Measurements from ENCODE around the gene VAPB.

Gene VAPB

DNA sequence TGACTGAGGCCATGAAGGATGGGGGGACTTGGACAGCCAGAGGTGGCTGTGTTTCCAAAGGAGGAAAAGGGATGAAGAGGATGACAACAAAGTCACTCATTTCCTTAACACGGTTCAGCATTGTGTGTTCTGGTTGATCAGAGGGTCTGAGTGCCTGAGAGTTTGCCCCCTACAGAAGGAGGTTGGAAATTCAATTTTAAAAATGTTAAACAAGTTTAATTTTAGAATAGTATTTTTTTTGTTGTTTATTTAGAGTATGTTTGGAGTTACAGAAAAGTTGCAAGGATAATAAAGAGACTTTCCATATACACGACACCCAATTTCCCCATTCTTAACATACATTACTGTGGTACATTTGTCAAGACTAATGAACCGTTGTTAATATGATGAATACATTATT is 10.3 kb upstream of the VAPB start:
- no peak for DNase-seq (ENCODE audit: low read depth)

- DNase-seq (ENCODE audit: low read depth) = no peak
These were observed 7.4 kb upstream of the VAPB start for GRCh38 chr20:58381627-58382026.

DNA sequence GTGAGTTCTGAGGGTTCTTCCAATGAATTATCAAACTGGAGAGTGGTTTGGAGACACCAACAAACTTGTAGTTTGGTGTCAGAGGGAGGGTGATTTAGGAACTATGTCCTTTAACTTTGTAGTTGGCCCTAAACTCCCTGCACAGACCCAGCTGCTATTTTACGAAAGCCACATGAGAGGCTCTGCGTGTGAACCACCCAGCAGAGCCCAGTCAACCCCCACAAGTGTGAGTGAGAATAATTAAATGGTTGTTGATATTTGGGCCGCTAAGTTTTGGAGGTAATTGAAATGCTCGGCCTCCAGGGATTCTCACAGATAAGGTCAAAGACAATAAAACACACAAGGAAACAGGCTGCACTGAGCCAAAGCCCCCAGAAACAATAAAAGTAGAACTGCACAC is 6.9 kb upstream of the VAPB start:
- no peak for DNase-seq (ENCODE audit: low read depth)

DNA sequence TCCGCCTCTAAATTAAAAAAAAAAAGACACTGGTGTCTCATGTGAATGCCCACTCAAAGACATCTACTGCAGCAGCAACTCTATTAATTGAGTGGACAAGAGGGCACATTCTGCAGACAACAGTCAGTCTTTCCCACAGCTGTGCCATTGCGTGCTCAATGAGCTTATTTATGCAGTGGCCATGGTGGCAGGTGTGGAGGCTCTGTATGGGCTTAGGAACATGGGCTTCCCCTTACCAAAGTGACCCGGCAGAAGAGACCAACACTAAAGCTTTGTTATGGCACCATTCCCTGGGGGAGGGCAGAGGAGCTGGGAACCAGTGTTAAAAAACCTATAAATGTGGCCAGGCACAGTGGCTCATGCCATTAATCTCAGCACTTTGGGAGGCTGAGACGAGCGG is 4.2 kb upstream of the VAPB start:
- no peak for DNase-seq (ENCODE audit: low read depth)

- DNase-seq (ENCODE audit: low read depth) = no peak
These were observed 914 bp upstream of the VAPB start for GRCh38 chr20:58388028-58388601.

DNA sequence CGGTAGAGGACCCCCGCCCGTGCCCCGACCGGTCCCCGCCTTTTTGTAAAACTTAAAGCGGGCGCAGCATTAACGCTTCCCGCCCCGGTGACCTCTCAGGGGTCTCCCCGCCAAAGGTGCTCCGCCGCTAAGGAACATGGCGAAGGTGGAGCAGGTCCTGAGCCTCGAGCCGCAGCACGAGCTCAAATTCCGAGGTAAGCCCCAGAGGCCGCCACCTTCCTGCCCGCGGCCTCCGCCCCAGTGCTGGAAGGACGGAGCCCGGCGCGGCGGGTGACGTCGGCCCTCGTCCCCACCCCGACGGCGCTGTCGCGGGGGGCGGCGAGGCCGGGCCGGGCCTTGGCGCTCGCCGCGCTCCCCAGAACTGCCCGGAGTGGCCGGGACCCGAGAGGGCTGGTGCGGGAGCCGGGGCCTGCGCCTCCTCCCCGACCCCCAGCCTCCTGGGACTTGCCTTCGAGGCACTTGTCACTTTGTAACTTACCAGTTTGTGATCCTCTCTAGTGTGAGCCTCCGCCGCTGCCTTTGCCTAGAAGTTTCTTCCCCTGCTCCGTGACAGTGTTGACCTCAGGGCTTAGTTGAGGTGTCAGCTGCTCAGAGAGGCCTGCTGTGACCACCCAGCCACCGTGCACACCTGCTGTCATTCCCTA is 417 bp downstream of the VAPB start:
- no peak for DNase-seq (ENCODE audit: low read depth)

- no peak for DNase-seq (ENCODE audit: low read depth)
These were observed 1.1 kb downstream of the VAPB start for GRCh38 chr20:58389968-58390658.

DNA sequence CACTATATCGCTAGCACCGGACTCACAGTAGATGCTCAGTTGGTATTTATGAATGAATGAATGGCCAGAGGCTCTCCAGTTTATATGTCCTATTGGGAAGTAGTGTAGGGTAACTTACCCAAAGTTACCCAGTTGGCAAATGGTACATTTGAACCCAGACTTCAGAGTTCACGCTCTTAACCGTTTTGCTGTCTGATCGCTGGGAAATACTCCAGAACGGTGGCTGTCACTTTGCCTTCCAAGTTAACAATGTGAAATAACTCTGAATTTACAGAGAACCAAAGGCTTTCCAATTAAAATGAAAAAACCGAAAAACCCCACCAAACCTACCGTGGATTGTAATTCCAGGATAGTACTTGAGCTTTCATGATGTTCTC is 1.6 kb downstream of the VAPB start:
- no peak for DNase-seq (ENCODE audit: low read depth)

DNA sequence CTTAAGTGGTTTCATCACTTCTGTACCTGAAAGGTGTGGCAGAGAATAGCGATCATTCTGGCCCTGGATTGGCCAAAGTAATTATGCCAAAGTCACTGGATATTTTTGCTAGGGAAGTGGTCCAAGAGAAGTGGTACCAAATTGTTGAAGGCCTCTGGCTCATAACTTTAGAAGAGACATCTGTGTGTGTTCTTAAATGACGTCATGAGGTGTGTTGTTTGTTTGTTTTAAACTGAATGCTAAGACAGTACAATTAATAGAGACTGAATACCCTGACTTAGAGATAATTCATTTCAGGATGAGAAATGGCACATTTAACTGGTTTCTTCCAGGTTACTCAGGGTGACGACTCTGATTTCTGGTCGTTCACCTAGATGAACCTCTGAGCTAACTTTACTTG is 3.3 kb downstream of the VAPB start:
- DNase-seq (ENCODE audit: low read depth) = no peak

DNA sequence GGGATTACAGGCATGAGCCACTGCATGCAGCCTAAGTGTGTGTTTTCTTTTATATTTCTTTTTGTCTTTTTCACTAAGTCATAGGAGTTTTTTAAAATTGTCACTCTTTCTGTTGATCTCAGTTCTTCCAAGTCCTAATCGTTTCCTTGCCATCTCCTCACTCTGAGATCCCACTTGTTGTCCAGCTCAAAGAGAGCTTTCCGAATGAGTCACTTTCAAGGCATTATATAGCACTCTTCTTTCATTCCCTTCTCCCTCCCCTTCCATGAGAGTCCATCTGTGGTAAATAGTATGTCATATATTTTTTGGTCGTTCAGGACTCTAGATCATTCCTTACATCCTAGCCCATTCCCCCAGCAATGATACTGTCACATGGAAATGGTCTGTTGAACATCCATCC is 4.3 kb downstream of the VAPB start:
- DNase-seq (ENCODE audit: low read depth) = no peak

- DNase-seq (ENCODE audit: low read depth) = no peak
These were observed 5.8 kb downstream of the VAPB start for GRCh38 chr20:58394801-58395200.

DNA sequence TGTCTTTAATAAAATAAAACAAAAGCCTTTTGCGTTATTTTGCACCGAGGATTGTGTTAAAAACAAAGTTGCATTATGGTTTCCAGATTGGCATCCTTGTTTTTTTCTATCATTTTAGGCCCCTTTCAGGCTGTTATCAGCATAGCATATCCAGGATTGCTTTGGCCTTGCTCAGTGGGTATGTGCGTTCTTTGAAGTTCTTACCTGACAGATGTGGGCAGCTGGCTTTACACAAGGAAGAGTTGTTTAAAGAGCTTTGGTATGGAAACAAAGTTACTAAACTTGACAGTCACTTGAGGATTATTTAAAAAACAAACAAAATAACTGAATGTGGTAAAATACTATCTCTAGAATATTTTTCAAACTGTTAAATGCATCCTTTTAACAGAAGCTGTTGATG is 6.6 kb downstream of the VAPB start:
- DNase-seq (ENCODE audit: low read depth) = no peak

GRCh38 chr20:58397429-58397828 is 8.4 kb downstream of the VAPB start:
- no peak for DNase-seq (ENCODE audit: low read depth)

DNA sequence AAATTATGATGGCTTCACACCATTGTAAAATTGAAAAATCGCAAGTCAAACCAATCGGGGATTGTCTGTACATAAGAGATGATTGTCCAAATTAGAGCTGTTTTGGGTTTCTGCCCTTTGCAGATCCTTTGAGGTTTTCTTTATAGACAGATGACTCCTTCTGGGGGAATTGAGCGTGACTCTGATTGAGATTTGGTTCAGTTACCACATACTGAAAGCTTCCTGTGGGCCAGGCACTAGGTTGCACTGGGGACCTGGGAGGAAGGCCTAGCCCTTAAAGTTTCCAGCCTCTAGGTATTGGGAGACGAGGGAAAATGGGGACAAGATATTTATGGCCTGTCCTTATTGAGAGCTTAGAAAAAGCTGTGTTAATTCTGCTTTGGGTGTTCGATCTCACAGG is 9.2 kb downstream of the VAPB start:
- no peak for DNase-seq (ENCODE audit: low read depth)

- DNase-seq (ENCODE audit: low read depth) = no peak
These were observed 10.9 kb downstream of the VAPB start for GRCh38 chr20:58399926-58400325.

- DNase-seq (ENCODE audit: low read depth) = no peak
These were observed 12.1 kb downstream of the VAPB start for GRCh38 chr20:58401162-58401561.

DNA sequence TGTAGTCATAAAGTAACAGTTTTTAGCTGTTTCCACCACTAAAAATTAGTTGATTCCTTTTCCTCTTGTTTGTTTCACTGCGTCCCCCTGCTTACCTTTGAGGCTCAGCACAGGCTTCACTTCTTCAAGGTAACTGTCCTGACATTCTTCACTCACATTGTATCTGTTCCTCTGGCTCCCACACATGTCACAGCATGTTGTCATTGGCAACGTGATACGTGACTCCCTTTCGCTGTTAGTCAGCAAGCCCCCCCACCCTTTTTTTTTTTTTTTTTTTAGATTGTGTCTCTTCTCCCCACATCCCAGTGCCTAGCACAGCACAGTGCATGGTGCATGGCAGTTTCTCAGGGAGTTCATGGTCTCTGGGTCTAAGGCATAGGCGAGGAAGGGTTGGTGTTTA is 13.3 kb downstream of the VAPB start:
- DNase-seq (ENCODE audit: low read depth) = no peak

DNA sequence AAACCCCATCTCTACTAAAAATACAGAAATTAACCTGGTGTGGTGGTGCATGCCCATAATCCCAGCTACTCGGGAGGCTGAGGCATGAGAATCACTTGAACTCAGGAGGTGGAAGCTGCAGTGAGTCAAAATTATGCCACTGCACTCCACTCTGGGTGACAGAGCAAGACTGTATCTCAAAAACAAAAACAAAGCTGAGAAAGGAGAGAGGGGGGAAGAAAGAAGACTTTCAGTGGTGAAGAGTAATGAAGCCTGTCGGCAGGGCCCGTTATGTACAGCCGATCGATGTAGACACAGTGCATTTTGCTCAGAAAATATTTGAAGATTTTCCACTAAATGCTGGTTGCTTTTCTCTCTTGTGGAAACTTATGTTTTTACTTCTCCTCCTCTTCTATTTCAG is 13.8 kb downstream of the VAPB start:
- DNase-seq (ENCODE audit: low read depth) = no peak

GRCh38 chr20:58403272-58403671 is 14.2 kb downstream of the VAPB start:
- DNase-seq (ENCODE audit: low read depth) = no peak

- DNase-seq (ENCODE audit: low read depth) = no peak
These were observed 16.7 kb downstream of the VAPB start for GRCh38 chr20:58405504-58406291.

- DNase-seq (ENCODE audit: low read depth) = no peak
These were observed 17.5 kb downstream of the VAPB start for GRCh38 chr20:58406422-58407001.

DNA sequence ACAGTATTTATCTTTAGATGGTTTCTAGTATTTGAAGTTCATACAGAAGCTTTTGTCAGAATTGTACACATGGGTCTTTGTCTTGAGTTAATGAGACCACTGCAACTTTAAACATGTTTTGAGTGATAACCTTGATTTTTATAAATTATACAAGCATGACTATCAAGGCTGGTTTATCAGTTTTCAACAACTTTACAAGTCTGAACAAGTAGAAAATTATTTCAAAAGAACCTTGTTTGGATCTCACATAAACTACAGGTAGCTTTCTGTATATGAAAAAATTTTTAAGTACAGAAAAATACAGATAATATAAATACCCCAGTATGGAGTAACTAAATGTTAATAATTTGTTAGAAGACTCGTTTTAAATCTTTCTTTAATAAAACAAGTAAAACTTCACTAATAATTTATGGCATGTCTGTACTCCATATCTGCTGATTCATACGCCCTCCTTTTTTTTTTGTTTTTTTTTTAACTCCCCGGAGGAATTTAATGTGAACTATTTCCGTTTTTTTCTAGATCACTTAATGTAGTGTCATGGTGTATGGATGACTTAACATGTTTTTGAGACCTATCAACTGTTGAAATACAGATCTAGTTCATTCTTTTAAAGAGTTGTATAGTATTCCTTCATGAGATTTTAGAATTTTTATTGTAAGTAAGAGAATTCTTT is 18.3 kb downstream of the VAPB start:
- DNase-seq (ENCODE audit: low read depth) = no peak
